DOHH2 (cell line): ENCODE measurements around the gene RTTN.

Experiments
- EZH2phosphoT487 ChIP-seq: fragments of 200-600 bp; sonication (generic); IDR thresholded peaks from 2 replicates; pipeline ENCODE4 v1.6.1; 2017; ENCODE audit warnings: borderline replicate concordance, mild to moderate bottlenecking, antibody characterized with exemption, low read length, moderate library complexity, mixed read lengths
- TF ChIP-seq, protein P1 (sequence below): fragments of 200-600 bp; sonication (generic); IDR thresholded peaks from one replicate; pipeline ENCODE4 v1.5.1; 2014; ENCODE audit warnings: antibody characterized with exemption, mild to moderate bottlenecking, low read depth, low read length; ENCODE audit not compliant: poor library complexity, severe bottlenecking

DNA sequence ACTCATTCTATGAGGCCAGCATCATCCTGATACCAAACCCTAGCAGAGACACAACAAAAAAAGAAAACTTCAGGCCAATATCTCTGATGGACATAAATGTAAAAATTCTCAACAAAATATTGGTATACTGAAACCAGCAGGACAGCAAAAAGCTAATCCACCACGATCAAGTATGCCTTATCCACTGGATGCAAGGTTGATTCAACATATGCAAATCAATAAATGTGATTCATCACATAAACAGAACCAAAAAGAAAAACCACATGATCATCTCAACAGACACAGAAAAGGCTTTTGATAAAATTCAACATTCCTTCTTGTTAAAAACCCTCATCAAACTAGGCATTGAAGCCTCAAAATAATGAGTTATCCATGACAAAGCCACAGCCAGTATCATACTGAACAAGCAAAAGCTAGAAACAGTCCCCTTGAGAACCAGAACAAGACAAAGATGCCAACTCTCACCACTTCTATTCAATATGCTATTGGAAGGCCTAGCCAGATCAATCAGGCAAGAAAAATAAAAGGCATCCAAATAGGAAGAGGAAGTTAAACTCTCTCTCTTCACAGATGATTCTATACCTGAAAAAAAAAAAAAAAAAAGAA is 45.3 kb downstream of the RTTN start:
- TF ChIP-seq, protein P1, sequence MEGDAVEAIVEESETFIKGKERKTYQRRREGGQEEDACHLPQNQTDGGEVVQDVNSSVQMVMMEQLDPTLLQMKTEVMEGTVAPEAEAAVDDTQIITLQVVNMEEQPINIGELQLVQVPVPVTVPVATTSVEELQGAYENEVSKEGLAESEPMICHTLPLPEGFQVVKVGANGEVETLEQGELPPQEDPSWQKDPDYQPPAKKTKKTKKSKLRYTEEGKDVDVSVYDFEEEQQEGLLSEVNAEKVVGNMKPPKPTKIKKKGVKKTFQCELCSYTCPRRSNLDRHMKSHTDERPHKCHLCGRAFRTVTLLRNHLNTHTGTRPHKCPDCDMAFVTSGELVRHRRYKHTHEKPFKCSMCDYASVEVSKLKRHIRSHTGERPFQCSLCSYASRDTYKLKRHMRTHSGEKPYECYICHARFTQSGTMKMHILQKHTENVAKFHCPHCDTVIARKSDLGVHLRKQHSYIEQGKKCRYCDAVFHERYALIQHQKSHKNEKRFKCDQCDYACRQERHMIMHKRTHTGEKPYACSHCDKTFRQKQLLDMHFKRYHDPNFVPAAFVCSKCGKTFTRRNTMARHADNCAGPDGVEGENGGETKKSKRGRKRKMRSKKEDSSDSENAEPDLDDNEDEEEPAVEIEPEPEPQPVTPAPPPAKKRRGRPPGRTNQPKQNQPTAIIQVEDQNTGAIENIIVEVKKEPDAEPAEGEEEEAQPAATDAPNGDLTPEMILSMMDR = no peak
- TF ChIP-seq EZH2phosphoT487 = no peak
